Measurements from ENCODE around the gene BTNL2. TPM values are rescaled to one million over a fixed set of nuclear protein-coding genes. Genes with fewer than 3 reads are reported as not detected.

BTNL2 gene
- total and polyA plus RNA-seq, 2 experiments from 2014 or later = 0.62 TPM; not detected in 1

- no peaks in the 10 kb centered on the region for H3K79me2 ChIP-seq
- peak; percentile 84 for DNase-seq (ENCODE audit: low spot score)
- peak overlapping the region; percentile 65 for H3K4me2 ChIP-seq
- peak overlapping the region; percentile 45 for H2AFZ ChIP-seq
- H3K9me2 ChIP-seq (replicated peaks; ENCODE audit: insufficient read depth) = no peaks in the 10 kb centered on the region
- H4K20me1 ChIP-seq (ENCODE audit: insufficient read depth, poor library complexity, severe bottlenecking) = no peaks in the 10 kb centered on the region
- no peak overlapping the region for H3K27ac ChIP-seq
- H3K4me3 ChIP-seq = no peak overlapping the region
- H3K36me3 ChIP-seq (replicated peaks; ENCODE audit: insufficient read depth, low read depth) = no peaks in the 10 kb centered on the region
- no peaks in the 10 kb centered on the region for H3K9me3 ChIP-seq (ENCODE audit: low read depth)
- WGBS (ENCODE audit: low lambda C conversion rate, missing lambda C conversion rate) = 10% methylated on average over 13 of the region's 13 CpGs
- peaks cover 8% of the 10 kb centered on the region for H3K4me1 ChIP-seq (ENCODE audit: insufficient read depth)
- peaks cover 11% of the 10 kb centered on the region for H3K27me3 ChIP-seq
- TF ChIP-seq CTCF (IDR thresholded peaks at IDR 0.05; ENCODE audit: poor library complexity) = peak; percentile 88
- no peak for TF ChIP-seq EZH2phosphoT487 (IDR thresholded peaks at IDR 0.05; ENCODE audit: low read depth, severe bottlenecking, unreplicated experiment)
These were observed 8.6 kb upstream of the BTNL2 start for GRCh38 chr6:32415521-32416019.

- no peaks in the 10 kb centered on the region for H3K9me2 ChIP-seq (replicated peaks; ENCODE audit: insufficient read depth)
- no peak for TF ChIP-seq EZH2phosphoT487 (IDR thresholded peaks at IDR 0.05; ENCODE audit: low read depth, severe bottlenecking, unreplicated experiment)
- TF ChIP-seq CTCF (IDR thresholded peaks at IDR 0.05; ENCODE audit: poor library complexity) = peak; percentile 91
- H3K4me2 ChIP-seq = peak overlapping the region; percentile 59
- H3K79me2 ChIP-seq = no peaks in the 10 kb centered on the region
- H3K4me1 ChIP-seq (ENCODE audit: insufficient read depth) = peaks cover 8% of the 10 kb centered on the region
- H2AFZ ChIP-seq = no peak overlapping the region
- peaks cover 11% of the 10 kb centered on the region for H3K27me3 ChIP-seq
- no peak overlapping the region for H3K4me3 ChIP-seq
- WGBS (ENCODE audit: low lambda C conversion rate, missing lambda C conversion rate) = 15% methylated on average over 11 of the region's 11 CpGs
- H3K9me3 ChIP-seq (ENCODE audit: low read depth) = no peaks in the 10 kb centered on the region
- no peak overlapping the region for H3K27ac ChIP-seq
- no peaks in the 10 kb centered on the region for H3K36me3 ChIP-seq (replicated peaks; ENCODE audit: insufficient read depth, low read depth)
- no peaks in the 10 kb centered on the region for H4K20me1 ChIP-seq (ENCODE audit: insufficient read depth, poor library complexity, severe bottlenecking)
- peak; percentile 88 for DNase-seq (ENCODE audit: low spot score)
These were observed 6.6 kb upstream of the BTNL2 start for GRCh38 chr6:32413427-32414047.

GRCh38 chr6:32411566-32412327 is 4.8 kb upstream of the BTNL2 start:
- H3K9me2 ChIP-seq (replicated peaks; ENCODE audit: insufficient read depth) = no peaks in the 10 kb centered on the region
- peak; percentile 35 for DNase-seq (ENCODE audit: low spot score)
- TF ChIP-seq EZH2 (IDR thresholded peaks at IDR 0.05; ENCODE audit: borderline replicate concordance) (no peak), EZH2phosphoT487 (IDR thresholded peaks at IDR 0.05; ENCODE audit: low read depth, severe bottlenecking, unreplicated experiment) (no peak), CTCF (IDR thresholded peaks at IDR 0.05; ENCODE audit: poor library complexity) (no peak)

More at GRCh38 chr6:32411566-32412327, 4.8 kb upstream of the BTNL2 start:
- WGBS (ENCODE audit: low lambda C conversion rate, missing lambda C conversion rate) = 72% methylated on average over 9 of the region's 9 CpGs
- Histone ChIP-seq H3K27ac (peak overlapping the region; percentile 91), H3K79me2 (no peaks in the 10 kb centered on the region), H3K4me1 (ENCODE audit: insufficient read depth) (peaks cover 8% of the 10 kb centered on the region), H2AFZ (no peak overlapping the region), H3K4me3 (no peak overlapping the region), H3K9me3 (ENCODE audit: low read depth) (no peaks in the 10 kb centered on the region), H4K20me1 (ENCODE audit: insufficient read depth, poor library complexity, severe bottlenecking) (no peaks in the 10 kb centered on the region), H3K36me3 (replicated peaks; ENCODE audit: insufficient read depth, low read depth) (no peaks in the 10 kb centered on the region), H3K4me2 (peak overlapping the region; percentile 59), H3K27me3 (peaks cover 8% of the 10 kb centered on the region)

All from hepatocyte (in vitro differentiated cells).